Activated CD4-positive, alpha-beta T cell treated with anti-CD3 and anti-CD28 coated beads, Interleukin-2, amount 50 U/mL, for 4 hours (primary cell): Measurements from ENCODE around the gene PNMA6A.
"Not testable (repeated sequence)": the region's sequence is repeated elsewhere in the genome, so short reads cannot be mapped to it uniquely, and the experiment has no call there.

ENCODE experiments used
- DNase-seq, 2 experiments: peaks; one replicate each; pipeline ENCODE4 v3.0.0-alpha.2; 2020

The PNMA6A gene

GRCh38 chrX:153071909-153072583 is at the start of gene PNMA6A:
TSS of gene PNMA6A (plus strand) at chrX:153072454. CDS start at chrX:153073063, 609 bp downstream.
- DNase-seq = not testable (repeated sequence)

GRCh38 chrX:153026501-153026900 is 45.8 kb upstream of the PNMA6A start:
- DNase-seq = not testable (repeated sequence)

DNA sequence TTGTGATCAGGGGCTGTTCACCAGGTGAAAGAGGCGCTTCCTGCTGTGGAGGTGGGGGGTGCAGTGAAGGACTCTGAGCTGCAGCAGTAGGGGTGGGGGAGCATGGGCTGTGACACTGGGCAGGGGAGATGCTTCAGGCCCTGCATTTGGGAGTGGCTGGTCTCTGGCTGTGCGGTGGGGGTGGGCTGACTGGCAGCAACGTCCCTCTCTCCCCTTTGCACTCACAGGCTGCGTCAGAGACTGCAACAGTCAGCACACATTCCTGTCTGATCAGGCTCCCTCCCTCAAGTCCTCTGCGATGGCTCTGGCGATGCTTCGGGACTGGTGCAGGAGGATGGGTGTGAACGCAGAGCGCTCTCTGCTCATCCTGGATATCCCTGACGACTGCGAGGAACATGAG is 43.8 kb upstream of the PNMA6A start:
- DNase-seq = not testable (repeated sequence)

DNA sequence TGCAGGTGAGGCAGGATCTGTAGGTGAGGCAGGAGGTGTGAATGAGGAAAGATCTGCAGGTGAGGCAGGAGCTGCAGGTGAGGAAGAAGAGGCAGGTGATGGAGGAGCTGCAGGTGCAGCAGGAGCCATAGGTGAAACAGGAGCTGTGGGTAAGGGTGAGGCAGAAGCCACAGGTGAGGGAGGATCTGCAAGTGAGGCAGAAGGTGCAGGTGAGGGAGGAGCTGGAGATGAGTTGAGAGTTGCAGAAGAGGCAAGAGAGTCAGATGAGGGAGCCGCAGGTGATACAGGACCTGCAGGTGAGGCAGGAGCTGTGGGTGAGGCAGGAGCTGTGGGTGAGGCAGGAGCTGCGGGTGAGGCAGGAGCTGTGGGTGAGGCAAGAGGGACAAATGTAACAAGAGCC is 43.1 kb upstream of the PNMA6A start:
- no peak for DNase-seq

GRCh38 chrX:153029875-153030274 is 42.4 kb upstream of the PNMA6A start:
- DNase-seq = no peak

- DNase-seq = no peak
Observed at GRCh38 chrX:153030801-153031200, 41.5 kb upstream of the PNMA6A start.

DNA sequence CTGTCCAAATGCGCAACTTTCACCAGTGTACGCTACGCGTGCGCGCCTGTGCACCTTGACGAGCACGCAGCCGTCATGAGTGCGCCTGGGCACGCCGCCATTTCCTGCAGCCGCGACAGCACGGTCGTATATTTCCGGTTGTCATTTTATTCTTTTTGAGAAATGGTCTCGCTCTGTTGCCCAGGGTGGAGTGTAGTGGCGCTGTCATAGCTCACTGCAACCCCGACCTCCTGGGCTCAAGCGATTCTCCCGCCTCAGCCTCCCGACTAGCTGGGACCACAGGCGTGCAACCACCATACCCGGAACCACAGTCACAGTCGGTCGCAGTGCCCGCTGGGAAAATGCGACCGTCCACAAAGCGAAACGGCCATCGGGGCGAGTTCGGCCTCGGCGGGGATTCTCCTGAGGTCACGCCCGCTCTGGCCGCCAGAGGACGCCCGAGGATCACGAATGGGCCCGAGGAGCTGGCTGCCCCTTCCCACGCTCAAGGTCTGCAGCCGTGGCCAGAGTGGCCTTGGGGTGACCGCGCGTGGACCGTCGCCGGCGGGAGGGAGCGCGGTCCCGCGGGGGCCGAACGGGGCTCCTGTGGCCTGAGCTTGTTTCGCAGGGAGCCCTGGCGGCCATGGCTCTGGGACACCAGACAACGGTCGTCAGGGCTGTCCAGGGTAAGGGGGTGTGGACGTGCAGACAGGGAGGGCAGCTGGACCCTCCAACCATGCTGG is 39.7 kb upstream of the PNMA6A start:
- peak; percentile 47 to 51 for DNase-seq

- no peak for DNase-seq
Observed at GRCh38 chrX:153049093-153049492, 23.2 kb upstream of the PNMA6A start.

DNA sequence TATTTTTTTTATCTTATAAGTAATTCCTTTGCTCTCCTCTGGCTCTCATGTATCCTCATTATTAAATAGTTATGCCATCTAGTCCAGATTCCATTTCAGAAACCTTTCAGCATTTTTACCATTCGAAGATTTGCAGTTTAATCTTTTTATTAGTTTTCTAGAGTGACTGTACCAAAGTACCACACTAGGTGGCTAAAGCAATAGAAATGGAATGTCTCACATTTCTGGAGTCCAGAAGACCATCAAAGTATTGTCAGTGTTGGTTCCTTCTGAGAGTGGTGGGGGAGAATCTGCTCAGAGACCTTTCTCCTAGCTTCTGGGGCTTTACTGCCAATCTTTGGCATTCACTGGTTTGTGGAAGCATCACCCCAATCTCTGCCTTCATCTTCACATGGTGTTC is 19.7 kb upstream of the PNMA6A start:
- DNase-seq = no peak

- no peak for DNase-seq
Observed at GRCh38 chrX:153055871-153056749, 16.1 kb upstream of the PNMA6A start, which contains the start of gene PNMA3. TSS of gene PNMA3 (plus strand) at chrX:153056470. CDS start at chrX:153057056, 586 bp downstream.

DNA sequence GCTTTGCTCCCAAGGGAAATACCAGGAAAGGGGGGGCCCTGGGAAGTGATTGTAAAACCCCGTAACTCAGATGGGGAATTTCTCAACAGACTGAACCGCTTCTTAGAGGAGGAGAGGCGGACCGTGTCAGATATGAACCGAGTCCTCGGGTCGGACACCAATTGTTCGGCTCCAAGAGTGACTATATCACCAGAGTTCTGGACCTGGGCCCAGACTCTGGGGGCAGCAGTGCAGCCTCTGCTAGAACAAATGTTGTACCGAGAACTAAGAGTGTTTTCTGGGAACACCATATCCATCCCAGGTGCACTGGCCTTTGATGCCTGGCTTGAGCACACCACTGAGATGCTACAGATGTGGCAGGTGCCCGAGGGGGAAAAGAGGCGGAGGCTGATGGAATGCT is 15.0 kb upstream of the PNMA6A start:
- DNase-seq = no peak

DNA sequence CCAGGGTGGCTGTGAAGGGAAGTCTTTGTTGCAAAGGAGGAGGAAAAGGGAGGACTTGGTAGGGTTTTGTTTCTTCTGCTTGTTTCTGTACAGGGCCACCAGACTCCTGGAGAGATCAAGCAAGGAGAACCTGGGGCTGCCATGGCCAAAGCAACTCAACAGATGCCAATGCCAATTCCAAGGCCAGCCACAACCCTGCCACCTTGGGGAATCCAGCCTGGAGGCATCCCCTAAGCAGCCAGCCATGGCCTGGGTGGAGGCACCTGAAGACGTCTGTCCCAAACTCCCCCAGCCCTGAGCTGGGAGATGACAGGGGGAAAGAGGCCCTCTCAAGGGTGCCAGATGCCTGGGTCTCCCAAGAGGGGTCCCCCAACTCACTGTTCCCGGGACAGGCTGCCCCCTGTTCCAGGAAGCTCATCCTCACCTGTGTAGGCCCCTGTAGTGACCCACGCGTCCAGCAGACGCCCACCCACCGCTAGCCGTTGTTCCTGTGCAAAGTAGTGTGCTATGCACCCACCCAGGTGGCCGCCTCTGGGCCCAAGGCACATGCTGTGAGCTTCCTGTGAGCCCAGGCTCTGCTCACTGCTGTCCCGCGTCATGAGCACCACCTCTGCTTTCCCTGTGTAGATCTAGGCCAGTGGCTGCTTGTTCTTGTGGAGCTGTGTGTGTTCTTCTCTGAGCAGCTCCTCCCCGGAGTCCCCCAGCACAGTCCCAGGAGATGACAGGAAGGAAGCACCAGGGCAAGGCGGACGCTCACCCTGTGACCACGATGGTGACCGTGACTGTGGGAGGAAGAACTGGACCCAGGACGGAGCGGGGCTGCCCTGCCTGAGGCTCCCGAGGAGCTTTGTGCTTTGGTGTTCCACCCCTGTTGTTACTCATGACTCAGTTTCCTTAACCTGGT is 12.8 kb upstream of the PNMA6A start:
- no peak for DNase-seq

- DNase-seq = no peak
Observed at GRCh38 chrX:153060095-153060445, 12.2 kb upstream of the PNMA6A start.

DNA sequence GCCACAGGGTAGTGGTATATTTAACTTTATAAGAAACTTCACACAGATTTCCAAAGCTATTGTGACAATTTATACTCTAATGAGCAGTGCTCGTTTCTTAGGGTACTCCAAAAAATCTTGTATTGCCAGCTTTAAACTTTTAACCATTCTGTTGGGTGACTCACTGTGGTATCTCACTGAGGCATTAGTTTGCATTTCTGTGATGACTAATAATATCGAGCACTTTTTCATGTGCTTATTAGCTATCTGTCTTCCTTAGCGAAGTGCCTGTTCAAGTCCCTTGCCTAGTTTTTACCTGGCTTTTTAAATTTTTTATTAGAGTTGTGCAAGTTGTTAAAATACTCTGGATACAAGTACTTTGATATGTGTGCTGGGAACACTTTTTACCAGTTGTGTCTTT is 10.5 kb upstream of the PNMA6A start:
- DNase-seq = no peak

DNA sequence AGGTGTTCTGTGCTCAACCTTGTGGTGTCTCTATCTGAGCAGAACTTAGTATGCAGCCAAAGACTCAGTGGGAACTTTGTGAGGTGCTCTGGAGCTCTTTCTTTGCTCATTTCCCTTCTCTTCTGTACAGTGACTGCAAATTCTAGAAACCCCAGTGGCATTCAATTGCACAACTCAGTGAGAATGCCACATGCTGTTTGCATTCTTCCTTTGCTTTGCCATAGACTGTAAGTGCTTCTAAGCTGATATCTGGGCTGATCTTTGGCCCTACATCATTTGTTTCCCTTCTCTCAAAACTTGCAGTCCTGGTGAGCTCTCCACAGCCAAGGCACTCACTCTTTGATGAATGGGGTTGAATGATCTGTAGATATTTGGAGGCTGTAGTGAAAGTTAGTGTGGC is 8.9 kb upstream of the PNMA6A start:
- DNase-seq = no peak

DNA sequence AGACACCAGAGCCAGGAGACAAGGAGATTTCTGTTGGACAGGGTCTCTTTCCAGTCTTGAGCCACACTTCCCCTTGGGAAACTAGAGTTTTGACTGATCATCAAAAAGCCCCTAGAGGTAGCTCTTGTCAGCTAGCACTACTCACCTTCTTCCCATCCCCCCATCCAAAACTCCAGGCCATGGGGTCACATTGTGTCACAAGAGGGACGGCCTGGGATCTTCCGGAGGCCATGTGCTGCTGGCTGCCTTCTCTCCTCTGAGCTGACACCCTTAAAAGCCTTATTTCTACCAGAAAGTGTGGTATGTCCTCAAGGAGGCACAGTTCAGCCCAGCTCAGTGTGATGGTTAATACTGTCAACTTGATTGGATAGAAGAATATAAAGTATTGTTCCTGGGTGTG is 8.2 kb upstream of the PNMA6A start:
- DNase-seq = no peak

- DNase-seq = no peak
Observed at GRCh38 chrX:153065389-153065788, 6.9 kb upstream of the PNMA6A start.

DNA sequence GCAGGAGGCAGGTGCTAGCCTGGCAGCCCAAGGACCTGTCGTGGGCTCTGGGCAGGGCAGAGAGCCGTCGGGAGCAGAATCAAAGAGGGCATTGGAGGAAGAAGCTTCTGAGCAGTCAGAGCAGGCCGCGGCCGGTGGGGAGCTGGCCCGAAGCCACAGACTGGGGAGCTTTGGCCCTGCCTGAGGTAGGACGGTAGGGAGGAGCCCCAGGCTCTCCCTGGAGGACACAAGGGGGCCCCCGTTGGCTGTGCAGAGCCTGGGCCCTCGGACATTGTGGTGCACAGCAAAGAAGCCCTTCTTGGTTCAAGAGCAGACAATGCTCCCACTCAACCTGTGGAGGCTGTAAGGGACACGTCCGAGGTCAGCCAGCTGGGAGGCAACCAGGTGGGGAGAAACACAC is 5.9 kb upstream of the PNMA6A start:
- DNase-seq = not testable (repeated sequence)

DNA sequence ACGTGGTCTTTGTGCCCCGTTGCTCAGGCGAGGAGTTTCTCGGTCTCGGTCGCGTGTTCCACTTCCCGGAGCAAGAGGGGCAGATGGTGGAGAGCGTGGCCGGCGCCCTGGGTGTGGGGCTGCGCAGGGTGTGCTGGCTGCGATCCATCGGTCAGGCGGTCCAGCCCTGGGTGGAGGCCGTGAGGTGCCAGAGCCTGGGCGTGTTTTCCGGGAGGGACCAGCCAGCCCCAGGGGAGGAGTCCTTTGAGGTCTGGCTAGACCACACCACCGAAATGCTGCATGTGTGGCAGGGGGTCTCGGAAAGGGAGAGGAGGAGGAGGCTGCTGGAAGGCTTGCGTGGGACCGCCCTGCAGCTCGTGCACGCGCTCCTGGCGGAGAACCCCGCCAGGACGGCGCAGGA is 1.1 kb downstream of the PNMA6A start:
- DNase-seq = not testable (repeated sequence)

- DNase-seq = no peak
Observed at GRCh38 chrX:153074262-153074899, 2.1 kb downstream of the PNMA6A start.

GRCh38 chrX:153074935-153075334 is 2.7 kb downstream of the PNMA6A start:
- DNase-seq = no peak

DNA sequence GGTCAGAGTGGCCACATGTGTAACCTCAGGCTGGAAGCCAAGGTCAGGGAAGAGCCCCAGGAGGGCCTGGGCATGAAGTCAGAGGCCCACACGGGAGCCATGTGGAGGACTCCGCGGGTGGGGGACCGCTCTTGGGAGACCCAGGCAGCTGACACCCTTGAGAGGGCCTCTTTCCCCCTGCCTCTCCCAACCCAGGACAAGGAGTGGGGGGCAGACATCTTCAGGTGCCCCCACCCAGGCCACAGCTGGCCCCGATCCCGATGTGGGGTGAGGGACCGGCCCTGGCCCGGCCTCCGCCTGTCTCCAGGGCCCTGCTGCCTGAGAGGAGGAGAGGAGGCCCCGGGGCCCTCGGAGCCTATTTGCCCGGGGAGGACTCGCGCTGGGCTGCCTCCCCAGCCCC is 3.1 kb downstream of the PNMA6A start:
- no peak for DNase-seq
